GM12891 (cell line): ENCODE measurements around the gene KNL1.
A peak's percentile ranks its signal among the peaks of the same experiment; 100 is the strongest.
"Not testable (repeated sequence)": the region's sequence is repeated elsewhere in the genome, so short reads cannot be mapped to it uniquely, and the experiment has no call there.

Experiments
- DNase-seq: peaks from one replicate; pipeline ENCODE4 v3.0.0; 2011; ENCODE audit warnings: low spot score; ENCODE audit not compliant: insufficient read length
- FAIRE-seq: peaks from 2 replicates; lab custom pipeline; 2011; peaks lifted over from hg19 to GRCh38; lab: Jason Lieb, UNC
- PAX5 ChIP-seq: IDR thresholded peaks from 2 replicates; pipeline ENCODE4 v1.6.1; 2011; ENCODE audit warnings: low read length, moderate library complexity, mild to moderate bottlenecking; ENCODE audit not compliant: insufficient read depth, severe bottlenecking
- POLR2A ChIP-seq: IDR thresholded peaks from 2 replicates; pipeline ENCODE4 v1.6.1; 2011; ENCODE audit warnings: low read depth, low read length, control low read depth
- POLR2AphosphoS5 ChIP-seq: IDR thresholded peaks from 2 replicates; pipeline ENCODE4 v1.6.1; 2011; ENCODE audit warnings: low read depth, low read length, control low read depth
- POU2F2 ChIP-seq: IDR thresholded peaks from 2 replicates; pipeline ENCODE4 v1.6.1; 2011; ENCODE audit warnings: low read depth, mild to moderate bottlenecking, control low read depth, low read length, moderate library complexity
- SPI1 ChIP-seq: IDR thresholded peaks from 2 replicates; pipeline ENCODE4 v1.6.1; 2011; ENCODE audit warnings: low read depth, low read length, control low read depth
- TAF1 ChIP-seq: IDR thresholded peaks from 2 replicates; pipeline ENCODE4 v1.6.1; 2011; ENCODE audit warnings: low read depth, low read length, control low read depth

The KNL1 gene

DNA sequence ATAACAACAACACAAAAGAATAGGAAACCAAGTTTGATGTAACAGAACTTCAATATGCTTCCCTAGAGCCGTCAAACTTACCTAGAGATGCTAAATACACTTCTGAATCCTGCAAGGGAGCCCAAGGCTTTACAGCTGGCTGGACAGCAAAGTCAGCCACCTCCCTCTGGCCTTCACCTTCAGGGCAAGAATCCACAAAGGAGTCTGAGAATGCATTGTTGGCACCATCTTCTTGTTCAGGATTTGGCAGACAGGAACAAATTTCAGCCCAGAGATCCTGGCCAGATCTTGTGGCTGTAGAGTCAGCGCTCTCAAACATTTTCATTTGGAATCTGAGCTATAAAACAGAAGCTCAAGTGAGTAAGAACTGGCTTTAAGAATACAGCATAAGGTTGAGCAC, 31.4 kb upstream of the KNL1 start:
- TF ChIP-seq TAF1 (no peak), POU2F2 (no peak), POLR2A (no peak), POLR2AphosphoS5 (no peak), PAX5 (no peak), SPI1 (no peak)
- DNase-seq (no peak), FAIRE-seq (no peak)

DNA sequence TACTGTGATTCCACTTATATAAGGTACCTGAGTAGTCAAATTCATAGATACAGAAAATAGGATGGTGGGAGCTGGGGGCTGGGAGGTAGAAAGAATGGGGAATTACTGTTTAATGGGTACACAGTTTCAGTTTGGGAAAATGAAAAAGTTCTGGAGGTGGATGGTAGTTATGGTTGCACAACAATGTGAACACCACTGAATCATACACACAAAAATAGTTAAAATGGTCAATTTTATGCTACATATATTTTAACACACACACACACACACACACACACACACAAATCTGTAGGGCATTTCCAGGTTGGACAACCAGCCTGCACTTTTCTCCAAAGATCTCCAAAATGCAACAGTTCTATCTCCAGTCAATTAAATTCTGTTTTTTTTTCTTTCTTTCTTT, 30.6 kb upstream of the KNL1 start:
- TF ChIP-seq PAX5 (no peak), POLR2A (no peak), POLR2AphosphoS5 (no peak), POU2F2 (no peak), TAF1 (no peak), SPI1 (no peak)
- no peak for DNase-seq
- no peak for FAIRE-seq

DNA sequence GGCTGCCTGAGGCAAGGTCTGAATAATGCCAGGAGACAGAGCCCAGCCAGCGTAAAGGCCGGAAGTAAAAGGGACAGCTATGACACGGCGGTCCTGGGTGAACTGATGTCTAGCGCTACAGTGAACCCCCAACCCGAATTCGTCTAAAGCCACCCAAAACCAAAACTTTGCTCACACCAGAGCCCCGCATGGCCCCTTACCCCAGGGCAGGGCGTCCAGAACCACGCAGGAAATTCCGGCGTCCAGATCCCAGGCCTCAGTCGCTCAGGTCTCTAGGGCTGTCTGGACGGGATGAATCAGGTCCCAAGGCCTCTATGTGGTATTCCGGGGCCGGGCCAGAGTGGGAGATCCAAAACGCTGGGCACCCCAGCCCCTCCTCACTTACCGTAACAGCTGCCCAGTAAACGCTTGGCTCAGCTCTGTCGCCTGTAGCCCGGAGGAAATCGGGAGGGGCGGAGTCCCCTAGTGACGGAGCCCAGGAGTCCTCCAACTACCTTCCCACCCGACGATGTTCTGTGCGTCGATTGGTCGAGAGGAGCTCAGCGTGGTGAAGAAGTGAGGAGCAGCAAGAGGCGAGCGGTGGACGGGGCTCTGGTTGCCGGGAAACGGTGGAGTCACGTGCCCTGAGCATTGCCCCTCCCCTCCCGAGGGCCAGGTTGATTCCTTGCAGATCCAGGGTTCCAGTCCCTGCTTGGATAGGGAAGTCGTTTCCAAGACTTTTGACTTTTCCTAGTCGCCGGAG, 29.3 kb upstream of the KNL1 start, which contains the start of gene CCDC32:
Gene CCDC32, minus strand, starts transcription at position 452 of the 742 bp plus-strand sequence. CDS start 2,027 bp downstream, outside the sequence.
- FAIRE-seq (peak; percentile 99), DNase-seq (peak; percentile 93)
- TF ChIP-seq PAX5 (no peak), POLR2AphosphoS5 (peak; percentile 86), TAF1 (peak; percentile 75), POLR2A (peak; percentile 79), POU2F2 (no peak), SPI1 (no peak)

DNA sequence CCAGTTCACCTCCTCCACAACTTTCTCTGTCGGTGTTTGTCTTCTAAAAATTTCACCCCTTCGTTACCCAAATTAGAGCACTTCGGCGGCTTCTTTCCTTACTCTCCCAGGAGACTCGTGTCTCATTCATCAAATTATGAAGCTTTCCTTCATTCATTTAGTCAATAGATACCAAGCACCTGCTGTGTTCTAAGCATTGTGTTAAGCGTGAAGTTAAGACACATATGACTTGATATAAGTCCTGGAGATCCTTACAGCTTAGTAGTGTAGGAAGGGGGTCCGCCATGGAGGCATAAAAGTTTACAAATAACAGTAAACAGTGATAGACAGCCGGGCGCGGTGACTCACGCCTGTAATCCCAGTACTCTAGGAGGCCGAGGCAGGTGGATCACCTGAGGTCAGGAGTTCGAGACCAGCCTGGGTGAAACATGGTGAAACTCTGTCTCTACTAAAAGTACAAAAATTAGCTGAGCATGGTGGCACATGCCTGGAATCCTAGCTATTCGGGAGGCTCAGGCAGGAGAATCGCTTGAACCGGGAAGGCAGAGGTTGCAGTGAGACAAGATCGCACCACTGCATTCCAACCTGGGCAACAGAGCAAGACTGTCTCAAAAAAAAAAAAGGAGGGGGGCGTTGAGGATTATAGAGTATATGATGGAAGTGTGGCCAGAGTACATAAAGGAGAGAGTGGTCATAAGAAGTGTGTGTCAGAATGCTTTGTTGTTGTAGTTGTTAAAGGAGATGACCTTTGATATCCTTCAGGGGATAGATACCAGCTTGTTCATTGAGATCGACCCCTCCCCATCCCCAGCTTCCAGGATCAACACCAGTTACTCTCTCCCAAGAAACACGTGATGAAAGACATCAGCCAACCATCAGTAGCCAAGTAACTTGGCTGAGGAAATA, 28.5 kb upstream of the KNL1 start:
- FAIRE-seq (no peak), DNase-seq (no peak)
- no peak for TF ChIP-seq POLR2AphosphoS5
- TF ChIP-seq PAX5, result no peak

DNA sequence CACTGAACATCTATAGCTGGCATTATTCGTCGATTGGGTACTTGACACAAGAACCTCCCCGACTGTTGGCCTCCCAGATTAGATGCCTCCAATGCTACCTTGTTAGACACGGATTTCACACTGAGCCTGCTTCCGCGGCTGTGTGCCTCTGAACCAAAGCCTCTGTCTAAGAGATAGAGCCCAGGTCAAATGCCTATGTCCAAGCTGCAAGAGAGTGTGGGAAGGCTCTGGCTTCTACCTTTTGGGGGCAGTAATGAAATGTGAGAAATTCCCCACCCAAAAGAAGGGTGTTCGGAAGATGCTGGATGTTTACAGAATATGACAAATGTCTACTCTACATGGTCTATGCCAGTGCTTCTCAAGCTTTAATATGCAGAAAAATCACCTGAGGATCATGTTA, 26.9 kb upstream of the KNL1 start:
- no peak for DNase-seq
- no peak for FAIRE-seq
- TF ChIP-seq TAF1 (no peak), SPI1 (no peak), POLR2A (no peak), PAX5 (no peak), POU2F2 (no peak), POLR2AphosphoS5 (no peak)

DNA sequence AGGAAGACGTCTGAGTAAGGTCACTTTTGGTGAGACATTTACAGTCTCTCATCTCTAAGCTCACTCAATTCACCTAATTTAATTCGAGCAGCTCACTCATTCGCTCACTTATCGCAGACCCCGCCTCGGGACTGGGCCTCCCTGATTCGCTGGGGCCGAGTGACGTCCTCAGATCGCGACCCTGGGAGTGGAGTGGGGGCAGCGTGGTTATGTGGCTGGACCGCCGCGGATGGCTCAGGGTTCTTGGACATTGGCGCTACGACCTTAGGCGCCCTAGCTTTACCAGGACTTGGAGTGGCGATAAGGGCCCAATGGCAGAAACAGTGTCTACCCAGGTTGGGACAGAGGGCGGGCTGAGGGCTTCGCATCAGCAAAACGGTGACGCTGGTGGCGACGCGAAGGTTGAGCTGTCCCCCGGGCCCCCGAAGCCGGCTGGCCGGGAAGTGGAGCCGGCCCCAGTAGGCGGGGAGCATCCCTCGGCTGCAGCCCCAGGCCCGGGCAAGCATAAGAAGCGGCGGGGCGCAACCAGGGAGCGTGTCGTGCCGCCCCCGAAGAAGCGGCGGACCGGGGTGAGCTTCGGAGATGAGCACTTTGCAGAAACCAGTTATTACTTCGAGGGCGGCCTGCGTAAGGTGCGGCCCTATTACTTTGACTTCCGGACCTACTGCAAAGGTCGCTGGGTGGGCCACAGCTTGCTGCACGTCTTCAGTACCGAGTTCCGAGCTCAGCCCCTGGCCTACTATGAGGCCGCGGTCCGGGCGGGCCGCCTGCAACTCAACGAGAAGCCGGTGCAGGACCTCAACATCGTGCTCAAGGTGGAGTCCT, 24.7 kb upstream of the KNL1 start, which contains the start of gene RPUSD2:
Gene RPUSD2, plus strand, starts transcription at position 171 of the 825 bp plus-strand sequence. Its CDS starts 39 bp downstream, at position 210.
- TF ChIP-seq POLR2A, result peak; percentile 81
- TF ChIP-seq POLR2AphosphoS5, result peak; percentile 85
- peak; percentile 59; the same call in 1 of the 2 replicates for TF ChIP-seq TAF1
- TF ChIP-seq SPI1, result no peak
- TF ChIP-seq PAX5, result no peak
- peak; percentile 72 for TF ChIP-seq POU2F2
- FAIRE-seq (peak; percentile 92), DNase-seq (peak; percentile 91)

DNA sequence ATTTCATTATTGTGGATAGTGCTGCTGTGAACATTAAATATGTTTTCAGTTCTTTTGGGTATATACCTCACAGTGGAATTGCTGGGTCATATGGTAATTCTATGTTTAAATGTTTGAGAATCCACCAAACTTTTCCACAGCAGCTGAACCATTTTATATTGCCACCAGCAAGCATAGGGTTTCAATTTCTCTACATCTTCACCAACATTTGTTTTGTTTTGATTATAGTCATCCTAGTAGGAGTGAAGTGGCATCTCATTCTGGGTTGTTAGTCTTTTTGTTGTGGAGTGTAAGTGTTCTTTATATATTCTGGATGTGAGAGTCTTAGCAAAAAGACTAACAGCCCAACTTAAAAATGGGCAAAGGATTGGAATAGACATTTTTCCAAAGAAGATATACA, 18.9 kb upstream of the KNL1 start:
- DNase-seq (no peak), FAIRE-seq (no peak)
- TF ChIP-seq SPI1 (no peak), POU2F2 (no peak), POLR2A (no peak), POLR2AphosphoS5 (no peak), TAF1 (no peak), PAX5 (no peak)

DNA sequence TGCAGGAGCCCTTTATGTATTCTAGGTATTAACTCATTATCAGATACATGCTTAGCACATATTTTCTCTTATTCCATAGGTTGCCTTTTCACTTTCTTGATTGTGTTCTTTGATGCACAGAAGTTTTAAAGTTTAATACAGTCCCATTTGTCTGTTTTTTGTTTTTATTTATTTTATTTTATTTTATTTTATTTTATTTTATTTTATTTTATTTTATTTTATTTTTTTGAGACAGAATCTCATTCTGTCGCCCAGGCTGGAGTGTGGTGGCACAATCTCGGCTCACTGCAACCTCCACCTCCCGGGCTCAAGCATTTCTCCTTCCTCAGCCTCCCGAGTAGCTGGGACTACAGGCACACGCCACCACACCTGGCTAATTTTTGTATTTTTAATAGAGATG, 17.1 kb upstream of the KNL1 start:
- DNase-seq, FAIRE-seq: not testable (repeated sequence)

DNA sequence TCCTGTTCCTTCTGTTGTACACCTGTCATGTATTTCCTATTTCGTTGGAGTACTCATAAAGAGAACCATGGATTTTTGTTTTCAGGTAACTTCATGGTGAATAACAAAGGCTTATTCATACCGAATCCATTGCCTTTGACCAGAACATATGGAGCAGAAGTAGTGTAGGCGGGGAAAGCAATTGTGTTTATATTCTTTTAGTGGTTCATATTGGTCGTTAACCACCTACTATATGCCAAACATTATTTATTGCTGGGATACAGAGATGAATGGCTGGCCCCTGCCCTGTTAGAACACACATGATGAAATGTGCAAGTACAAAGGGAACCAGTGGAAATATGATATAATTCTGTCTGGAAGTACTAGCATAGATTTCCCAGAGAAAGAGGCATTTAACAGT, 15.2 kb upstream of the KNL1 start:
- TF ChIP-seq POU2F2 (no peak), PAX5 (no peak), SPI1 (no peak), TAF1 (no peak), POLR2AphosphoS5 (no peak), POLR2A (no peak)
- DNase-seq (no peak), FAIRE-seq (peak; percentile 45)

DNA sequence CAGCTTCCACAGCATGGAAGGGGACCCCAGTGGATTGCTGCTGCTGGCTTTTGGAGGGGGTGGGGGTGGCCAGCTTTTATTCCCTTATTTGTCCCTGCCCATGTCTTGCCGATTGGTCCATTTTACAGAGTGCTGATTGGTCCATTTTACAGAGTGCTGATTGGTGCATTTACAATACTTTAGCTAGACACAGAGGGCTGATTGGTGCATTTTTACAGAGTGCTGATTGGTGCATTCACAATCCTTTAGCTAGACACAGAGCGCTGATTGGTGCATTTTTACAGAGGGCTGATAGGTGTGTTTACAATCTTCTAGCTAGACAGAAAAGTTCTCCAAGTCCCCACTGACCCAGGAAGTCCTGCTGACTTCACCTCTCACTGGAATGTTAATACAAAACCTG, 12.3 kb upstream of the KNL1 start:
- FAIRE-seq, DNase-seq: not testable (repeated sequence)
